Fibroblast of gingiva (primary cell): ENCODE results near the gene MYL4.
"Not testable (repeated sequence)": the region's sequence is repeated elsewhere in the genome, so short reads cannot be mapped to it uniquely, and the experiment has no call there.

Source experiments
- DNase-seq: peaks from one replicate; pipeline ENCODE4 v3.0.0-alpha.2; 2011; ENCODE audit warnings: low read depth

MYL4 gene

DNA sequence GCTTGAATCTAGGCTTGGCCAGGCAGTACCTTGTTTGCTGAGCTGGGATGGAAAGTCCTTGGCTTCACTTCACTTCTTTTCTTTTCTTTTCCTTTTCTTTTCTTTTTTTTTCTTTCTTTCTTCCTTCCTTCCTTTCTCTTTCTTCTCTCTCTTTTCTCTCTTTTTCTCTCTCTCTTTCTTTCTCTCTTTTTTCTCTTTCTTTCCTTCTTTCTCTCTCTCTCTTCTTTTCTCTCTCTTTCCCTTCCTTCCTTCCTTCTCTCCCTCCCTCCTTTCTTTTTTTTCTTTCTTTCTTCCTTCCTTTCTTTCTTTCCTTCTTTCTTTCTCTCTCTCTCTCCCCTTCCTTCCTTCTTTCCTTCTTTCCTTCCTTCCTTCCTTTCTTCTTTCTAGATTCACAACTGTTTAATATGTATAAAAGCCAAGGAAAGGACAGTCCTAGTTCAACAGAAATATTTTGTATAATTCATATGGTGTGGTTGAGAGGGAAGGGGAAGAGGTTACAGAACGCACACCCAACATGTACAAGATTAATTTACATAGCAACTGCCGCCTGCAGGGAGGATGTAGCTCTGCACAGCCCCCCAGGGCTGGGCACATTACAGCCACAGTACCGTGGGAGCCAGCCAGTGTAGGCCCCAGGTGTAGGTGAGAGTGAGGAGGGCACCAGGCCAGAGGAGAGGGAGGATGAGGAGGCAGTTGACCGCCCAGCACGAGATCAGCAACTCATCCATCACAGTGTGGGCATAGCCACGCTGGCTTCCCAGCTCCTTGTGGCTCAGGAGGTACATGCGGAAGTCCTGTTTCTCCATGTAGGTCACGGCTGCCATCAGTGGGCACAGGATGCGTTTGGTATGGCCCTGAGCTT, 34.8 kb downstream of the MYL4 start:
- no peak for DNase-seq

GRCh38 chr17:47244697-47245096, 35.5 kb downstream of the MYL4 start:
- no peak for DNase-seq

DNA sequence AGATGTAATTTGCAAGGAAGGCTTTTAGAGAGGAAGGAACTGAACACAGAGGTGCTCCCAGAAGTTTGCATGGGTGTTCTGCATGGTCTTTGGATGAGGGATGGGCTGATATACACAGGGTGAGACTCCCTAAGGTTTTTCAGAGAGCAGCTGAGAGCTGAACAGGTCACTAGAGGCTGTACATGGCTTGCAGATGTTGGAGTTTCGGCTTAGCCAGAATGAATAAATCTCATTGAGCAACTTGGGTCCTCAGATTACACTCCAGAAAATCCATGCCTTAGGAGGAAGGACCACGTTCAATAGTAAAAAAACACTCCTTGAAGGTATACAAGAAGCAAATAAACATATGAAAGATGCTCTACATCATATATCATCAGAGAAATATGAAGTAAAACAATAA, 37.0 kb downstream of the MYL4 start:
- DNase-seq, result peak; percentile 43

DNA sequence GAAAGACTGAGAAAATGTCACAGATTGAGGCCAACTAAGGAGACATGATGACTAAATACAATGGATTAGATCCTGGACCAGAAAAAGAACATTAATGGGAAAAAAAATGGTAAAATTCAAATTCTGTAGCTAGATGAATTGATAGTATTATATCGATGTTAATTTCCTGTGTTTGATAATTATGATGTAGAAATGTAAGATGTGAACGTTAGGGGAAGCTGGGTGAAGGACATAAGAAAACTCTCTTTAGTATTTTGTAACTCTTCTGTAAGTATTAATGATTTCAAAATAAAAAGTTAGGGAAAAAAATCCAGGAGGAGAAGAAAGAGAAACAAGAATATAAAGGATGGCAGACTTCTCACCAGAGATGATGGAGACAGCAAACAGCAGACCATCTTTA, 41.7 kb downstream of the MYL4 start:
- DNase-seq, result no peak

GRCh38 chr17:47251421-47251940, 42.3 kb downstream of the MYL4 start:
- DNase-seq, result no peak

- DNase-seq, result no peak
Measured at GRCh38 chr17:47252209-47252608, 43.1 kb downstream of the MYL4 start.

DNA sequence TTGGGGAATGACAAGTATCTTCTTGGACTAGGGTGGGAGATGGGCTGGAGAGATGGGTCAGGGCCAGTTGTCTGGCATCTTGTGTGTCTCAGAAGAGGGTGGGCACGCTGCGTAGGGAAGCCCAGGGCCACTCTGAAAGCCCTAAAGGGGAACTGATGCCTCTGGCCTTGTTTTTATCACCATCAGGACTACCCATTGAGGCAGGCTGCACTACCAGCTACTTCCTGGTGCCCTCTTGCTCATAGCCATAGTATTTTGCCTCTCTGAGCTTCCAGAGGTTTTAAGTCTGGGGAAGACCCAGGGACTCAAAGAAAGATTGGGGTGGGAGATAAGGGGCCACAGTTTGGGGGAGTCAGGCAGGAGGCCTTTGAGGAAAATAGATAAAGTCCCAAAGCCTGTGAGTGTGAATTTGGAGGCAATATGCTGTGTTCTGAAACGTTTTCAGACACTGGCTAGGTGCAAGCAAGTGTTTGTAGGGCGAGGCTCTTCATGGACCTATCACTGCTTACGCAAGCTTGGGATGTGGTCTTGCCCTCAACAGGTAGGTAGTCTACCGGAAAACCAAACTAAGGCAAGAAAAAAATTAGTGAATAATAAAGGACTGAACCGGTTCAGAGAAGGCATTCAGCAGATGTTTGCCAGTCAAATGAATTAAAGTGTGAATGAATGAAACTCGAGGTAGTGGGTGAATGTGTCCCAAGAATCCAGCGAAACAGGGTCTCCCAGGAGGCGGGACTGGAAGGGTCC, 43.8 kb downstream of the MYL4 start:
- no peak for DNase-seq

- DNase-seq, result peak; percentile 69
Measured at GRCh38 chr17:47253541-47254402, 44.6 kb downstream of the MYL4 start, which contains the start of gene ITGB3. Gene ITGB3 (plus strand): TSS chr17:47253827. CDS start chr17:47253862, 35 bp downstream.

DNA sequence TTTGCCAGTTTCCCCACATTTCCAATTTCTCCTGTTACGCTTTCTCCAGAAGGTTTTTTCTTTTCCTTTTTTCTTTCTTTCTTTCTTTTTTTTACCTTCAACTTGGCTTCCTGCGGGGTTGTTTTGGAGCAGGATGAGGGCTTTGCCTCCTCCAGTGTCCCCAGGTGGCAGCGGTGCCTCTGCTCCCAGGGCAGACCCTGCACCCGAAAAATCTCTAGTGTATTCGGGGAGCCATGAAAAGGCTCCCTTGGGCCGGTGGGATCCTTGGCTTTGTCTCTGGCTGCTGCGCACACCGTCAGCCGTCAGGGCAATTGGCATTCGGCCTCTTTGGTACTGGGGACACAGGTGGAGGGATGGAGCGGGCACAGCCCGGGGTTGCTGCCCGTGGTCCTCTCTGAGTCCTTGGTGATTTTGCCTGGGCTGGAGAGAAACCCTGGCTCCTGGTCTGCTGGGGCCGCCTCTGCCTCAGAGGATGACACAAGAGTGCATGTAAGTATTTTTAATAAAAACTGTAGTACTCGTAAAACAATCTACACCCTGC, 45.3 kb downstream of the MYL4 start:
- no peak for DNase-seq

DNA sequence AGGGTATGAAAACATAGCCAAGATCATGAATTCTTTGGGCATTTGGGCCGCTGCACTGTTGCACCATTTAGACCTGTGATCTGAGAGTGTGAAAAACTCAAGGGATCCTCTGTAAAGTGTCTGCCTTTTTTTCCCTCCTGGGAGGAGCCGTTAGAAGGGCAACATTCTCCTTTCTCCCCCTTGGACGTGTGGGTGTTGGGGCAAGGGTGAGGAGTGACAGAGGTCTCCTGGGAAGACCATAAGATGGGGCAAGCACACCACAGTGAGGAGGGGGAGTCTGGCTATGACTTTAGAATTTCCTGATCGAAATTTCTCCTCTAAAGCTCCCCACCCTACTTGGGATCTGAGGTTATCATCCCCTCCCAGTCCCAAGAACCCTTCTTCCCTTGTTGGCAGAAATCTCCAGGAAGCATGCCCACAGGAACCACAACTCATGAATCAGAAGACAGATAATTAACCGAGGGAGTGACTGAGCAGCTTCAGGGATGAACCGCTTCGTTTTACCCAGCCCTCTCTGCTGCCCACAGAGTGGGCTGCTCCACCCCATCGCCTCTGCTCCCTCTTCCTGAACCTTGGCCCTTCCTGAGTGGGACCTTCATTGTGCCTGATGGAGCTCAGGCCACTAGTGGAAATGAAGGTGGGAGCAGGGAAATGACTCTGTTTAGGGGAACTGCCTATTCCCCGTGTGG, 48.6 kb downstream of the MYL4 start:
- DNase-seq, result peak; percentile 51

DNA sequence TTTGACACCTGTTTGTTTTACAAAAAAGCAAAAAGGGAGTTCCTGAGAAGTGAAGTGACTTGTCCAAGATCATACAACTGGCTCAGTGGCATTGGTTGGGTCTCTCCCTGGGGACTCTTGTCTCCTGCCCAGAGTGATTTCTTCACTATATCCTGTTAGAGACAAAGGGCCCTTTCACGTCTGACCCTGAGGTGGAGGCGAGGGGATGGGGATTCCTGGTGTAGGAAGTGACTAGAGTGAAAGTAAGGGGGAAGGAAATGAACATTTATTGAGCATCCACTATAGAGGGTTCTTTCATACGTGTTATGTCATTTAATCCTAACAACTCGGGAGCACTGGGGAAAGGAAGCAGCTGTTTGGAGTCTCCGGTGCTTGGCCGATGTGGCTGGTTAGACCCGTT, 53.4 kb downstream of the MYL4 start:
- DNase-seq, result no peak

GRCh38 chr17:47264166-47264565, 55.0 kb downstream of the MYL4 start:
- DNase-seq, result no peak

DNA sequence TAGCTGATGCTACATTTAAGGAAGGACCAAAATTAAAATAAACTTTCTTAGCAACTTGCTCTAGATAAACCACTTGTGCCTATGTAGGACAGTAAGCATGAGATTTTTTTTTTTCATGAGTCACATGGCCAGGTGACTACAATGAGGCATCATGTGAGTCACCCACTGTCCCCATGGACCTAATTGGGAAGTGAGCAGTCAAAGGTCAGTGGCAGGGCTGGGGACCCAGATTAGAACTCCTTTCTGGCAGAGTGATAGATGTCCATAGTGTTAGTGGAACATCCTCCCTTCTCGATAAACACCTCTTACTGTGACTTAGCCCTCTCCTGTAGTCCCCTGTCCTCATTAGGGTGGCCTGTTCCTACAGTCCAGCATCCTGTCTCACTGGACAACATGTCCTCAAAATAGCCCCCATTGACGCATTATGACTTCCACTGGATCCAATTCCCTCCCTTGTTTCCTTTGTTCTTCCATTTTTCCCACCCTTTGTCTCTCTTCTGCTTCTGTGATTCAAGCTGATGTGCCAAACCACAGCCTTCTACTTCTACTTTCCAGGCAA, 56.9 kb downstream of the MYL4 start:
- DNase-seq, result peak; percentile 28

GRCh38 chr17:47266782-47267181, 57.6 kb downstream of the MYL4 start:
- DNase-seq, result no peak

DNA sequence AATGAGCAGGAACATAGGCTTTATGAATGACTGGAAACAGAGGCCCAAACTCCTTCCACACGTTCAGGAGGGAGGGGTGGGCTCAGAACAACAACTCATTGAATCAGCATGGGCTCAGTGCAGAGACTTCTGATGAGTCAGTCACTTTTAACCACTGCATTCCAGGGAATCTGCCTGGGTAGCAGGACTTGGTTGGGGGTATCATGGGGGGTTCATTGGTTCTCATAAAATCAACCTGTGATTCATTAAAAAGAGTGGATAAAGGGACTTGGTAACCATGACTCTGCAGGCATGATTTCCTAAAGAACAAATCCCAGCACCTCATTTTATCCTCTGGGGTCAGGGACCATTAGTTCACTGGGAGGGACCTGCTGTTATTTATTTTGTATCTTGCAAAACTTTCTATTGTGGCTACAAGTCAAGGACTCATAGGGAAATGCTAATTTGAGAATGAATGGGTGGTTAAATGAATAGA, 58.2 kb downstream of the MYL4 start:
- DNase-seq, result peak; percentile 46

DNA sequence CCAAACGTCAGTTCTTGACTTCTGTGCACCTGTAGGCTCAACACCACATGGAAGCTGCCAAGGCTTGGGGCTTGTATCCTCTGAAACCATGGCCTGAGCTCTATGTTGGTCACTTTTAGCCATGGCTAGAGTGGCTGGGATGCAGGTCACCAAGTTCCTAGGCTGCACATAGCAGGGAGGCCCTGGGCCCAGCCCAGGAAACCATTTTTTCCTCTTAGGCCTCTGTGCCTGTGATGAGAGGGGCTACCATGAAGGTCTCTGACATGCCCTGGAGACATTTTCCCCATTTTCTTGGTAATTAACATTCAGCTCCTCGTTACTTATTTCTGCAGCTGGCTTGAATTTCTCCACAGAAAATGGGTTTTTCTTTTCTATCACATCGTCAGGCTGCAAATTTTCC, 59.8 kb downstream of the MYL4 start:
- not testable (repeated sequence) for DNase-seq

DNA sequence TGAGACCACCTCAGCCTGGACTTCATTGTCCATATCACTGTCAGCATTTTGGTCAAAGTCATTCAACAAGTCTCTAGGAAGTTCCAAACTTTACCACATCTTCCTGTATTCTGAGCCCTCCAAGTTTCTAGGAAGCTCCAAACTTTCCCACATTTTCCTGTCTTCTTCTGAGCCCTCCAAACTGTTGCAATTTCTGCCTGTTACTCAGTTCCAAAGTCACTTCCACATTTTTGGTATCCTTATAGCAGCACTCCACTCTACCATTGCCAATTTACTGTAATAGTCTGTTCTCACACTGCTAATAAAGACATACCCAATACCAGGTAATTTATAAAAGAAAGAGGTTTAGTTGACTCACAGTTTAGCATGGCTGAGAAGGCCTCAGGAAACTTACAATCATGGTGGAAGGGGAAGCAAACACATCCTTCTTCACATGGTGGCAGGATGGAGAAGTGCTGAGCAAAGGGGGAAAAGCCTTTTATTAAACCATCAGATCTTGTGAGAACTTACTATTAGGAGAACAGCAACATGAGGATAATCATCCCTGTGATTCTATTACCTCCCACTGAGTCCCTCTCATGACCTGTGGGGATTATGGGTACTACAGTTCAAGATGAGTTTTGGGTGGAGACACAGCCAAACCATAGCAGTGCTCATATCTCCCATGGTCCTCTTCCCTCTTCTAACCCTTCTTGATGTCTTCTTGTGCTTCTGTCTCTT, 60.6 kb downstream of the MYL4 start:
- not testable (repeated sequence) for DNase-seq

- no peak for DNase-seq
Measured at GRCh38 chr17:47270946-47271705, 62.0 kb downstream of the MYL4 start.

GRCh38 chr17:47272491-47272890, 63.3 kb downstream of the MYL4 start:
- DNase-seq, result no peak
